Endothelial cell of umbilical vein (primary cell): Measurements from ENCODE around the gene MDN1. TPM values are rescaled to one million over a fixed set of nuclear protein-coding genes. Genes with fewer than 3 reads are reported as not detected.

Experiments used
- BruUV-seq: library from RNA; stranded (reverse); fragments of 400-500 nt; replicated peaks from 2 replicates; lab custom pipeline; 2021; lab: Mats Ljungman, UMichigan
- CTCF ChIA-PET: fragments of 300-600, 350-600 bp; sonication (Branson Sonifier 250); formaldehyde crosslinking; loops from one replicate; lab custom pipeline; 2021; ENCODE audit warnings: antibody characterized with exemption, inconsistent platforms; lab: Charles Lee
- POLR2A ChIA-PET: fragments of 300-600, 350-600 bp; sonication (Branson Sonifier 250); formaldehyde crosslinking; loops from one replicate; lab custom pipeline; 2021; ENCODE audit warnings: antibody characterized with exemption, inconsistent platforms; lab: Charles Lee
- DNase-seq: peaks from one replicate; pipeline ENCODE4 v3.0.0-alpha.2; 2011; ENCODE audit warnings: low read depth, low spot score
- FAIRE-seq: peaks from 2 replicates; lab custom pipeline; 2011; peaks lifted over from hg19 to GRCh38; lab: Jason Lieb, UNC
- H2AFZ ChIP-seq: 2 replicates; pipeline ENCODE4 v1.6.0; 2012; ENCODE audit warnings: low read depth, low read length, control low read depth, inconsistent platforms
- H3K27ac ChIP-seq: 2 replicates; pipeline ENCODE4 v1.5.1; 2011; ENCODE audit warnings: low read depth, mild to moderate bottlenecking, control low read depth, low read length, moderate library complexity; ENCODE audit not compliant: insufficient read depth
- H3K27me3 ChIP-seq, 2 experiments: 2 replicates each; pipeline versions ENCODE4 v1.6.0 to v1.6.1; 2011; ENCODE audit warnings: low read length in 2 of 2, mixed read lengths in 1 of 2; ENCODE audit not compliant: control insufficient read depth in 2 of 2, insufficient read depth in 2 of 2
- H3K36me3 ChIP-seq, 2 experiments: 2 replicates in 1 of 2; 3 replicates in 1 of 2; pipeline ENCODE4 v1.5.1; 2011; ENCODE audit warnings: low read length in 2 of 2, mild to moderate bottlenecking in 1 of 2, moderate library complexity in 1 of 2; ENCODE audit not compliant: control insufficient read depth in 2 of 2, insufficient read depth in 2 of 2; ENCODE audit errors: extremely low read depth in 1 of 2
- H3K4me1 ChIP-seq: 3 replicates; pipeline ENCODE4 v1.5.1; 2011; ENCODE audit warnings: mild to moderate bottlenecking, low read length; ENCODE audit not compliant: control insufficient read depth, insufficient read depth; ENCODE audit errors: extremely low read depth
- H3K4me2 ChIP-seq: 2 replicates; pipeline ENCODE4 v1.6.1; 2011; ENCODE audit warnings: low read length, control low read depth, mixed read lengths; ENCODE audit not compliant: insufficient read depth
- H3K4me3 ChIP-seq, 3 experiments: fragments of 200-600 bp in 1 of 3; sonication (generic), shearing (Covaris generic) in 1 of 3; replicated peaks in 1 of 3; 2 replicates each; pipeline ENCODE4 v1.5.1; 2011 to 2016; ENCODE audit warnings: control low read depth in 3 of 3, low read length in 3 of 3, mild to moderate bottlenecking in 2 of 3, inconsistent platforms in 1 of 3, low read depth in 1 of 3, moderate library complexity in 1 of 3; ENCODE audit not compliant: insufficient read depth in 1 of 3
- H3K79me2 ChIP-seq: 2 replicates; pipeline ENCODE4 v1.6.0; 2012; ENCODE audit warnings: low read length, inconsistent platforms; ENCODE audit not compliant: control insufficient read depth, insufficient read depth
- H3K9ac ChIP-seq: replicated peaks from 2 replicates; pipeline ENCODE3; 2011; ENCODE audit warnings: low read length, control low read depth; ENCODE audit not compliant: insufficient read depth; ENCODE audit errors: extremely low read depth
- H3K9me1 ChIP-seq: replicated peaks from 3 replicates; pipeline ENCODE4 v1.6.0; 2011; ENCODE audit warnings: mild to moderate bottlenecking, low read length; ENCODE audit not compliant: control insufficient read depth, insufficient read depth; ENCODE audit errors: extremely low read depth
- H3K9me3 ChIP-seq: replicated peaks from 2 replicates; pipeline ENCODE4 v1.5.1; 2012; ENCODE audit warnings: low read length, inconsistent platforms; ENCODE audit not compliant: control insufficient read depth, insufficient read depth
- H4K20me1 ChIP-seq: replicated peaks from 2 replicates; pipeline ENCODE3; 2011; ENCODE audit warnings: mild to moderate bottlenecking, low read length; ENCODE audit not compliant: control insufficient read depth, insufficient read depth; ENCODE audit errors: extremely low read depth
- FOS ChIP-seq: IDR thresholded peaks from 2 replicates; pipeline ENCODE4 v1.6.1; 2011; ENCODE audit warnings: mild to moderate bottlenecking, low read length, moderate library complexity, borderline replicate concordance; ENCODE audit not compliant: insufficient read depth
- GATA2 ChIP-seq: IDR thresholded peaks from 2 replicates; pipeline ENCODE4 v1.7.0; 2011; ENCODE audit warnings: low read depth, mild to moderate bottlenecking, moderate library complexity, mixed read lengths, low read length; ENCODE audit not compliant: insufficient read length, insufficient read depth
- POLR2A ChIP-seq: IDR thresholded peaks from 2 replicates; pipeline ENCODE4 v1.6.1; 2012; ENCODE audit warnings: low read depth, mild to moderate bottlenecking, control low read depth, low read length
- POLR2AphosphoS5 ChIP-seq: IDR thresholded peaks from 2 replicates; pipeline ENCODE4 v1.6.1; 2012; ENCODE audit warnings: low read depth, mild to moderate bottlenecking, control low read depth, low read length, moderate library complexity; ENCODE audit not compliant: insufficient read depth
- dilution Hi-C: fragments of 300-500 bp; cut with MboI; formaldehyde crosslinking; loops from one replicate; pipeline ENCODE4 v1.15.0; 2019; ENCODE audit warnings: low sequenced_read_pairs; ENCODE audit not compliant: extremely low pct_ligation_motif_present
- intact Hi-C: fragments of 100-400 bp; cut with micrococcal nuclease; formaldehyde crosslinking; loops from one replicate; pipeline ENCODE4 v1.10.0; 2022
- polyA plus RNA-seq, 4 experiments: library from polyadenylated mRNA; depleted of rRNA in 3 of 4; stranded (reverse) in 3 of 4; unstranded in 1 of 4; fragments of >200 nt; gene quantifications; 2 replicates each; pipeline versions ENCODE4 v1.2.1 to v1.2.3, GENCODE V29; 2011 to 2012; ENCODE audit warnings: missing spikeins in 1 of 4
- total RNA-seq: library from RNA; stranded (reverse); gene quantifications from 2 replicates; pipeline ENCODE4 v1.2.3, GENCODE V29; 2021
- TF ChIP-seq, protein P1 (sequence below): IDR thresholded peaks from 2 replicates; pipeline ENCODE4 v1.6.1; 2011; ENCODE audit not compliant: insufficient read depth, insufficient read length
- TF ChIP-seq, protein P2 (sequence below), 2 donors: IDR thresholded peaks; 1 replicate in 1 of 2; 2 replicates in 1 of 2; pipeline ENCODE4 v1.5.1; 2011; ENCODE audit warnings: low read length in 2 of 2, mild to moderate bottlenecking in 2 of 2, moderate library complexity in 2 of 2, control low read depth in 1 of 2, inconsistent platforms in 1 of 2, low read depth in 1 of 2; ENCODE audit not compliant: insufficient read depth in 1 of 2; ENCODE audit errors: extremely low read depth in 1 of 2

MDN1 gene
- total and polyA plus RNA-seq, 2 donors (not counting 3 experiments of a cell fraction or from before 2014, with no cell fraction given): 9.2 to 39.6 TPM

DNA sequence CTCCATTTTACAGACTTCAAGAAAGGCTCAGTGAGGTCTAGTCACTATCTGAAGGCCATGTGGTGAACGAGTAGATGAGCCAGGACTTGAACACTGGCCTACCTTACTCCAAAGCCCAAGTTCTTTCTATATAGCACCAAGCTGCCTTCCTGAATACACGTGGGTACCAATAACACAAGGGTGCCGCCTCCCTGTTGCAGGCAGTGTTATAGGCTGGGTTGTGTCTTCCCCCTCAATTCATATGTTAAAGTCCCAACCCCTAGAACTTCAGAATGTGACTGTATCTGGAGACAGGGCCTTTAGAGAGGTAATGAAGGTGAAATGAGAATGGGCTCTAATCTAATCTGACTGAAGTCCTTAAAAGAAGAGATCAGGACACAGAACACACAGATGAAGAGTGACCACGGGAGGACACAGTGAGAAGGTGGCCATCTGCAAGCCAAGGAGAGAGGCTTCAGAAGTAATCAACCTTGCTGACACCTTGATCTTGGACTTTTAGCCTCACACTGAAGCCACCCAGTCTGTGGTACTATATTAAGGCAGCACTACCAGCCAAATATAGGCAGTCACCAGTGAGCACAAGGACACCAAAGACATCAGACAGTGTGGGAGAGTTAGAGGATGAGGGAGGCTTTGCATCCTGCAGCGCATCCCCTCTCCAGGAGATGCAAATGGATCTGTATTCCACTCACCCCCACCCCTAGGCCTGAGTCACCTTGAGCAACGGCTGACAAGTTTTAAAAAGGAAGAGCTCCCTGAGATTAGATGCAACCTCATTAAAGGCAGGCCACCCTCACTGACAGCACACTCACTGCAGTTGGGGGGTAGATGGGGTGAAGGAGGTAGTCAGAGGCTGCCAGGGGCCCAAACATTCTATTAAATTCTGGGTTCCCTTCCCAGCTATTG is 140.1 kb downstream of the MDN1 start:
- ChIA-PET CTCF (interaction anchor here (1.3 kb wide), 1 partner anchor 247 kb away, joined by 3 read pairs; no protein-coding TSS in a partner anchor), POLR2A (no interaction called here)
- intact Hi-C loops: no loop called here
- Histone ChIP-seq H3K4me3 (no peak overlapping the region), H3K36me3 (peaks cover 20 to 25% of the 10 kb centered on the region in 2 experiments), H3K27me3 (no peaks in the 10 kb centered on the region), H3K9ac (no peak overlapping the region), H3K79me2 (no peaks in the 10 kb centered on the region), H4K20me1 (no peaks in the 10 kb centered on the region), H2AFZ (no peak overlapping the region), H3K4me2 (no peak overlapping the region), H3K9me3 (no peaks in the 10 kb centered on the region), H3K4me1 (no peaks in the 10 kb centered on the region), H3K9me1 (no peaks in the 10 kb centered on the region), H3K27ac (no peak overlapping the region)
- BruUV-seq: no TSS peak
- DNase-seq (no peak), FAIRE-seq (no peak)
- dilution Hi-C loops: no loop called here
- TF ChIP-seq, protein P1, sequence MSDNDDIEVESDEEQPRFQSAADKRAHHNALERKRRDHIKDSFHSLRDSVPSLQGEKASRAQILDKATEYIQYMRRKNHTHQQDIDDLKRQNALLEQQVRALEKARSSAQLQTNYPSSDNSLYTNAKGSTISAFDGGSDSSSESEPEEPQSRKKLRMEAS: no peak
- TF ChIP-seq GATA2: no peak

DNA sequence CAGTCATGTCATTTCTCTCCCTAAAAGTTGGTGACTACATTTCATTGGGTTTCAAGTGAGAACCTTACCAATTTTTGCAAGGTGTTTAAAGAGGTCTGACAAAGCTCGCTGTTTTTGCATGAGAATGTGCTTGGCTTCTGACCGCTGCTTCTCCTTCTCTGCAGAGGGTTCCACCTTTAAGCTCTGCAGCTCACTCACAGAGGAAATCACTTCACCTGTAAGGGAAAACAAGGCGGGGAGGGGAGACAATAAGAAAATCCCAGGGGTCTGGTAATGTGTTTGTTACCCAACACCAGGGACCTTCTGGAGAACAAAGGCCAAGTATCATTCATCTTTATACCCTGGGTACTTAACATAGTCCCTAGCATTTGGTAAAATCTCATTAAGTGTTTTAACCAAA is 141.1 kb downstream of the MDN1 start:
- H3K9me3 ChIP-seq: no peaks in the 10 kb centered on the region
- BruUV-seq: no TSS peak
- ChIA-PET POLR2A (no interaction called here), CTCF (no interaction called here)
- H3K27ac ChIP-seq: no peak overlapping the region
- no peak for DNase-seq
- dilution Hi-C loops: no loop called here
- no peak overlapping the region for H2AFZ ChIP-seq
- H3K9me1 ChIP-seq: no peaks in the 10 kb centered on the region
- H3K4me1 ChIP-seq: no peaks in the 10 kb centered on the region
- no peaks in the 10 kb centered on the region for H3K27me3 ChIP-seq
- H3K4me2 ChIP-seq: no peak overlapping the region
- H4K20me1 ChIP-seq: no peaks in the 10 kb centered on the region
- no peak overlapping the region for H3K4me3 ChIP-seq
- peaks cover 23 to 26% of the 10 kb centered on the region in 2 experiments for H3K36me3 ChIP-seq
- intact Hi-C loops: no loop called here
- H3K79me2 ChIP-seq: no peaks in the 10 kb centered on the region
- no peak for TF ChIP-seq GATA2
- TF ChIP-seq, protein P2, sequence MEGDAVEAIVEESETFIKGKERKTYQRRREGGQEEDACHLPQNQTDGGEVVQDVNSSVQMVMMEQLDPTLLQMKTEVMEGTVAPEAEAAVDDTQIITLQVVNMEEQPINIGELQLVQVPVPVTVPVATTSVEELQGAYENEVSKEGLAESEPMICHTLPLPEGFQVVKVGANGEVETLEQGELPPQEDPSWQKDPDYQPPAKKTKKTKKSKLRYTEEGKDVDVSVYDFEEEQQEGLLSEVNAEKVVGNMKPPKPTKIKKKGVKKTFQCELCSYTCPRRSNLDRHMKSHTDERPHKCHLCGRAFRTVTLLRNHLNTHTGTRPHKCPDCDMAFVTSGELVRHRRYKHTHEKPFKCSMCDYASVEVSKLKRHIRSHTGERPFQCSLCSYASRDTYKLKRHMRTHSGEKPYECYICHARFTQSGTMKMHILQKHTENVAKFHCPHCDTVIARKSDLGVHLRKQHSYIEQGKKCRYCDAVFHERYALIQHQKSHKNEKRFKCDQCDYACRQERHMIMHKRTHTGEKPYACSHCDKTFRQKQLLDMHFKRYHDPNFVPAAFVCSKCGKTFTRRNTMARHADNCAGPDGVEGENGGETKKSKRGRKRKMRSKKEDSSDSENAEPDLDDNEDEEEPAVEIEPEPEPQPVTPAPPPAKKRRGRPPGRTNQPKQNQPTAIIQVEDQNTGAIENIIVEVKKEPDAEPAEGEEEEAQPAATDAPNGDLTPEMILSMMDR (IDR thresholded peaks at IDR 0.05; ENCODE audit: extremely low read depth in 1 of 2, insufficient read depth in 1 of 2, low read depth in 1 of 2, low read length in 2 of 2): no peak
- no peak for TF ChIP-seq FOS
- no peak for TF ChIP-seq POLR2AphosphoS5
- no peak for TF ChIP-seq POLR2A
- H3K9ac ChIP-seq: no peak overlapping the region
- FAIRE-seq: no peak
